B cell (primary cell): ENCODE measurements around the gene RCOR3. TPM values are rescaled to one million over a fixed set of nuclear protein-coding genes. Genes with fewer than 3 reads are reported as not detected.
A peak's percentile ranks its signal among the peaks of the same experiment; 100 is the strongest.

ENCODE experiments used
- ATAC-seq: fragments of 200-7000 bp; cut with Tn5 transposase; one replicate; pipeline ENCODE4 v1.10.0; 2021; ENCODE audit warnings: low read depth, mild to moderate bottlenecking, moderate number of reproducible peaks, moderate library complexity
- CTCF ChIA-PET: fragments of 350-600 bp; sonication (Branson Sonifier 250); formaldehyde crosslinking; loops from one replicate; lab custom pipeline; 2021; ENCODE audit warnings: antibody characterized with exemption, inconsistent platforms; lab: Charles Lee
- POLR2A ChIA-PET: fragments of 350-600 bp; sonication (Branson Sonifier 250); formaldehyde crosslinking; loops from one replicate; lab custom pipeline; 2021; ENCODE audit warnings: antibody characterized with exemption; lab: Charles Lee
- DNase-seq: peaks from one replicate; pipeline ENCODE4 v3.0.0; 2013
- H2AFZ ChIP-seq: 2 replicates; pipeline ENCODE4 v1.6.1; 2012; ENCODE audit warnings: mild to moderate bottlenecking, low read depth, low read length; ENCODE audit not compliant: insufficient read depth, poor library complexity, severe bottlenecking
- H3K27ac ChIP-seq, 2 donors: 1 replicate in 1 of 2; 2 replicates in 1 of 2; pipeline ENCODE4 v1.5.1; 2012 to 2013; ENCODE audit warnings: low read length in 2 of 2, mild to moderate bottlenecking in 2 of 2, moderate library complexity in 1 of 2
- H3K27me3 ChIP-seq, 4 experiments: fragments of 200-600 bp in 1 of 4; sonication (generic) in 1 of 4; replicated peaks in 1 of 4; 1 replicate in 2 of 4; 2 replicates in 2 of 4; pipeline versions ENCODE4 v1.6.1 to v1.7.0; 2013 to 2016; ENCODE audit warnings: low read length in 3 of 4, mild to moderate bottlenecking in 2 of 4, mixed read lengths in 1 of 4, moderate library complexity in 1 of 4; ENCODE audit not compliant: insufficient read depth in 4 of 4, control insufficient read depth in 3 of 4; ENCODE audit errors: control extremely low read depth in 1 of 4
- H3K36me3 ChIP-seq, 2 experiments: replicated peaks in 1 of 2; 1 replicate in 1 of 2; 2 replicates in 1 of 2; pipeline versions ENCODE4 v1.6.1 to v1.7.1; 2013; ENCODE audit warnings: low read length in 1 of 2; ENCODE audit not compliant: insufficient read depth in 2 of 2, control insufficient read depth in 1 of 2; ENCODE audit errors: control extremely low read depth in 1 of 2, extremely low read depth in 1 of 2
- H3K4me1 ChIP-seq, 2 donors: fragments of 200-600 bp in 1 of 2; sonication (generic) in 1 of 2; 1 replicate in 1 of 2; 2 replicates in 1 of 2; pipeline versions ENCODE4 v1.5.1 to v1.6.1; 2013 to 2017; ENCODE audit warnings: low read length in 2 of 2; ENCODE audit not compliant: control insufficient read depth in 2 of 2, insufficient read depth in 2 of 2
- H3K4me2 ChIP-seq: replicated peaks from 2 replicates; pipeline ENCODE3; 2012; ENCODE audit warnings: mild to moderate bottlenecking, low read depth, low read length; ENCODE audit not compliant: poor library complexity, severe bottlenecking
- H3K4me3 ChIP-seq, 5 experiments: fragments of 200-600 bp in 1 of 5; sonication (generic) in 1 of 5; 1 replicate in 3 of 5; 2 replicates in 2 of 5; pipeline versions ENCODE4 v1.5.1 to v1.7.0; 2011 to 2016; ENCODE audit warnings: low read length in 4 of 5, mild to moderate bottlenecking in 4 of 5, low read depth in 2 of 5, control low read depth in 1 of 5, moderate library complexity in 1 of 5; ENCODE audit not compliant: insufficient read depth in 1 of 5; ENCODE audit errors: control extremely low read depth in 1 of 5, extremely low read depth in 1 of 5
- H3K79me2 ChIP-seq: fragments of 200-600 bp; sonication (generic); one replicate; pipeline ENCODE4 v1.6.0; 2016; ENCODE audit warnings: low read length; ENCODE audit not compliant: control insufficient read depth, insufficient read depth
- H3K9ac ChIP-seq: fragments of 200-600 bp; sonication (generic); 2 replicates; pipeline ENCODE4 v1.6.1; 2017; ENCODE audit warnings: mild to moderate bottlenecking, low read length, moderate library complexity
- H3K9me3 ChIP-seq, 3 donors: one replicate each; pipeline versions ENCODE4 v1.6.1 to v1.7.1; 2013; ENCODE audit warnings: low read length in 2 of 3; ENCODE audit not compliant: control insufficient read depth in 2 of 3, insufficient read depth in 1 of 3; ENCODE audit errors: control extremely low read depth in 1 of 3
- H4K20me1 ChIP-seq: 2 replicates; pipeline ENCODE4 v1.6.0; 2012; ENCODE audit warnings: mild to moderate bottlenecking, low read length; ENCODE audit not compliant: insufficient read depth, control insufficient read depth, poor library complexity, severe bottlenecking
- H3K27ac Mint-ChIP-seq: one replicate; pipeline ENCODE4 v1.8.0; 2021; ENCODE audit warnings: mixed read lengths
- H3K27me3 Mint-ChIP-seq: one replicate; pipeline ENCODE4 v1.8.0; 2021; ENCODE audit warnings: mixed read lengths
- H3K4me1 Mint-ChIP-seq: one replicate; pipeline ENCODE4 v1.8.0; 2021; ENCODE audit warnings: mixed read lengths
- H3K4me3 Mint-ChIP-seq: one replicate; pipeline ENCODE4 v1.8.0; 2021; ENCODE audit warnings: mixed read lengths
- H3K9me3 Mint-ChIP-seq: one replicate; pipeline ENCODE4 v1.8.0; 2022; ENCODE audit warnings: mixed read lengths; ENCODE audit not compliant: insufficient read depth
- EZH2 ChIP-seq: IDR thresholded peaks from 2 replicates; pipeline ENCODE4 v1.6.1; 2012; ENCODE audit warnings: borderline replicate concordance, low read depth, mild to moderate bottlenecking, moderate library complexity, low read length; ENCODE audit not compliant: insufficient read depth, poor library complexity, severe bottlenecking
- WGBS: methylation state at CpG from one replicate; pipeline ENCODE4 v1.1.5; 2013; ENCODE audit warnings: missing lambda C conversion rate; ENCODE audit not compliant: insufficient coverage; 5-methylcytosine and 5-hydroxymethylcytosine counted together
- intact Hi-C: fragments of 100-400 bp; cut with micrococcal nuclease; formaldehyde crosslinking; loops from one replicate; pipeline ENCODE4 v1.10.0; 2022
- polyA plus RNA-seq: library from polyadenylated mRNA; depleted of rRNA; stranded (reverse); fragments of >200 nt; gene quantifications from 2 replicates; pipeline ENCODE4 v1.2.3, GENCODE V29; 2012
- total RNA-seq, 2 donors: library from RNA; stranded (reverse); fragments of 120-200 nt in 1 of 2; gene quantifications; 1 replicate in 1 of 2; 2 replicates in 1 of 2; pipeline versions ENCODE4 v1.2.3 to v1.2.4, GENCODE V29; 2013 to 2022
- TF ChIP-seq, protein P1 (sequence below): fragments of 200-600 bp; IDR thresholded peaks from one replicate; pipeline ENCODE4 v1.8.0; 2022; ENCODE audit warnings: antibody characterized with exemption, mild to moderate bottlenecking

The RCOR3 gene
- total and polyA plus RNA-seq, 2 donors (not counting 1 experiment from before 2014, with no cell fraction given): 42.7 to 120 TPM

DNA sequence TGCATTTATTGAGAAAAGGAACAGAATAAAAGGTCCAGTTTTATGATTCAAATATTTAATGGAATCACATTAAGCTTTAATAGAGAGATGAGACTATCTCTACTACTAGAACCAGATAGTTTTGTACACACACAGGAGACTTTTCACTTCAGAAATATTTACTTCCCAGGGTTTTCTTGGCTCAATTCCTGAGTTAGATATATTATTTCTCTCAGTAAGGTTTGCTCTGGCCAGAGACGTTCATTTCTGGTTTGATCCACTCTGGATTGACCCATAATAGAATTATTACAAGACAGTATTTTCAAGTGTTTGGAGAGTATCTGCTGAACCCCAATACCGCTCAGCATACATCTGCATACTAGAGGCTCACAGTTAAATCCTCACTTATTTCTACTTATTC is 1.3 kb upstream of the RCOR3 start:
- no CpG with 5 or more reads among the region's 2 CpGs for WGBS
- ChIA-PET POLR2A (interaction anchor here (0.9 kb wide), 1 partner anchor 159 kb away, joined by 4 read pairs; no protein-coding TSS in a partner anchor), CTCF (interaction anchor here (1.2 to 1.4 kb wide), 4 partner anchors 8 to 158 kb away, joined by 4 to 5 read pairs (median 4); partner anchors contain the start of gene KCNH1)
- H3K9me3 ChIP-seq: no peaks in the 10 kb centered on the region
- DNase-seq (no peak), ATAC-seq (no peak)
- H3K79me2 ChIP-seq: peaks cover 19% of the 10 kb centered on the region
- no peaks in the 10 kb centered on the region for H4K20me1 ChIP-seq
- peak overlapping the region; percentile 82 for H3K9ac ChIP-seq
- H3K27ac Mint-ChIP-seq: peak overlapping the region; percentile 93
- peak overlapping the region in 1 of 2 donors; percentile 88 for H3K27ac ChIP-seq
- peak overlapping the region; percentile 64 to 92 (median 87) for H3K4me3 ChIP-seq
- no peak for TF ChIP-seq EZH2
- TF ChIP-seq, protein P1, sequence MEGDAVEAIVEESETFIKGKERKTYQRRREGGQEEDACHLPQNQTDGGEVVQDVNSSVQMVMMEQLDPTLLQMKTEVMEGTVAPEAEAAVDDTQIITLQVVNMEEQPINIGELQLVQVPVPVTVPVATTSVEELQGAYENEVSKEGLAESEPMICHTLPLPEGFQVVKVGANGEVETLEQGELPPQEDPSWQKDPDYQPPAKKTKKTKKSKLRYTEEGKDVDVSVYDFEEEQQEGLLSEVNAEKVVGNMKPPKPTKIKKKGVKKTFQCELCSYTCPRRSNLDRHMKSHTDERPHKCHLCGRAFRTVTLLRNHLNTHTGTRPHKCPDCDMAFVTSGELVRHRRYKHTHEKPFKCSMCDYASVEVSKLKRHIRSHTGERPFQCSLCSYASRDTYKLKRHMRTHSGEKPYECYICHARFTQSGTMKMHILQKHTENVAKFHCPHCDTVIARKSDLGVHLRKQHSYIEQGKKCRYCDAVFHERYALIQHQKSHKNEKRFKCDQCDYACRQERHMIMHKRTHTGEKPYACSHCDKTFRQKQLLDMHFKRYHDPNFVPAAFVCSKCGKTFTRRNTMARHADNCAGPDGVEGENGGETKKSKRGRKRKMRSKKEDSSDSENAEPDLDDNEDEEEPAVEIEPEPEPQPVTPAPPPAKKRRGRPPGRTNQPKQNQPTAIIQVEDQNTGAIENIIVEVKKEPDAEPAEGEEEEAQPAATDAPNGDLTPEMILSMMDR: no peak
- H3K27me3 ChIP-seq: no peaks in the 10 kb centered on the region
- H3K36me3 ChIP-seq: no peaks in the 10 kb centered on the region
- peak overlapping the region; percentile 91 for H3K4me2 ChIP-seq
- intact Hi-C loops: loop anchor here (1.0 to 5.0 kb wide), 10 partner anchors 69 to 1534 kb away; partner anchors contain the start of genes DTL, INTS7, KCNH1 and NEK2
- no peaks in the 10 kb centered on the region for H3K27me3 Mint-ChIP-seq
- H3K4me3 Mint-ChIP-seq: peak overlapping the region; percentile 92
- H2AFZ ChIP-seq: peak overlapping the region; percentile 97
- no peaks in the 10 kb centered on the region for H3K9me3 Mint-ChIP-seq
- H3K4me1 Mint-ChIP-seq: peaks cover 15% of the 10 kb centered on the region
- H3K4me1 ChIP-seq: peaks cover 11 to 16% of the 10 kb centered on the region in 2 donors

DNA sequence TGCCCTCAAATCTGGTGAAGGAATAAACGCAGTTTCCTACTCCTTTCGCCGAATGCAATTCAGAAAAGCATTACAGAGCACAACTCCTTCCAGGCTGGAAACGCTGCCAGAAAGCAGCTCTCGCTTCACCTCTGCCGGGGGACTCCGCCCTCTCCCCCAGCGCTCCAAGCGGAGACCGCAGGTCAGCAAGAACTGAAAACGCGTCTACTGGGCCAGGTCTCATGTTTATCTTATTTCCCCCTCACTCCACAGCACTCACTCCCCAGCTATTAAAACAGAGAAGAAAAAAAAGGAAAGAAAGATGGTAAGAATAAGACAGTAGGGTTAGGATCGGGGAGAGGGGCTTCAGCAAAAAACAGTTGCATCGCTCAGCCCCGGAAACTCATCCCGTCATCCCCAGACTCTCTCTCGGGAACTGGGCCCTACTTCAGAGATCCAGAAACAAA is 833 bp upstream of the RCOR3 start:
- no peaks in the 10 kb centered on the region for H4K20me1 ChIP-seq
- CTCF ChIA-PET: interaction anchor here (1.2 to 1.4 kb wide), 4 partner anchors 8 to 158 kb away, joined by 4 to 5 read pairs (median 4); partner anchors contain the start of gene KCNH1
- intact Hi-C loops: loop anchor here (1.0 to 5.0 kb wide), 10 partner anchors 68 to 1534 kb away; partner anchors contain the start of genes DTL, INTS7, KCNH1 and NEK2
- H3K79me2 ChIP-seq: peaks cover 19% of the 10 kb centered on the region
- peak overlapping the region; percentile 64 to 92 (median 87) for H3K4me3 ChIP-seq
- peak overlapping the region; percentile 92 for H3K4me3 Mint-ChIP-seq
- peaks cover 11 to 16% of the 10 kb centered on the region in 2 donors for H3K4me1 ChIP-seq
- peak overlapping the region; percentile 82 for H3K9ac ChIP-seq
- H3K27ac Mint-ChIP-seq: peak overlapping the region; percentile 93
- H3K4me2 ChIP-seq: peak overlapping the region; percentile 91
- no peaks in the 10 kb centered on the region for H3K9me3 ChIP-seq
- H3K4me1 Mint-ChIP-seq: peaks cover 15% of the 10 kb centered on the region
- peak overlapping the region; percentile 72 to 88 for H3K27ac ChIP-seq
- POLR2A ChIA-PET: interaction anchor here (0.7 to 0.9 kb wide), 4 partner anchors 65 to 1024 kb away, joined by 3 to 4 read pairs (median 3); no protein-coding TSS in a partner anchor
- ATAC-seq (peak; percentile 14), DNase-seq (peak; percentile 74)
- H2AFZ ChIP-seq: peak overlapping the region; percentile 97
- H3K27me3 ChIP-seq: no peaks in the 10 kb centered on the region
- H3K9me3 Mint-ChIP-seq: no peaks in the 10 kb centered on the region
- 0% methylated on average over 11 of the region's 17 CpGs for WGBS
- H3K36me3 ChIP-seq: no peaks in the 10 kb centered on the region
- TF ChIP-seq EZH2: no peak
- TF ChIP-seq, protein P1: no peak
- no peaks in the 10 kb centered on the region for H3K27me3 Mint-ChIP-seq
